ENCODE measurements around the gene IKZF3.

Gene IKZF3

DNA sequence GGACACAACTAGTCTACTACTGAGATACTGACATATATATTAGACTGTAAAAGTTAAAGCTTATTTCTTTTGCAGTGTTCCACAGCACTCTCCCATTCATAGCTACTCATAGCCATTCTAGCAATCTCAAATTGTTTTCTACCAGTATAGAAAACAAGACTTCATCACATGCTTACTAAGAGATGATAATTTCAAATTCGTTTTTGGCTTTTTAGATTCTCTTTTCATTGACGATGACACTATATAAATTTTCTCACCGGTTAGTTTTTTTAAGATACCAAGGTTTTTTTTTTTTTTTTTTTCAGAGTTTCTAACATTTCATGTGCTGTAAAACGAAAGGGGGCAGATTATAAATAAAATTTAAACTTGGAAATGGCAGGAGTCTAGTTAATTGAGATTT is 17.9 kb downstream of the IKZF3 start:
- H3K27ac Mint-ChIP-seq = peak overlapping the region; percentile 57 to 64

DNA sequence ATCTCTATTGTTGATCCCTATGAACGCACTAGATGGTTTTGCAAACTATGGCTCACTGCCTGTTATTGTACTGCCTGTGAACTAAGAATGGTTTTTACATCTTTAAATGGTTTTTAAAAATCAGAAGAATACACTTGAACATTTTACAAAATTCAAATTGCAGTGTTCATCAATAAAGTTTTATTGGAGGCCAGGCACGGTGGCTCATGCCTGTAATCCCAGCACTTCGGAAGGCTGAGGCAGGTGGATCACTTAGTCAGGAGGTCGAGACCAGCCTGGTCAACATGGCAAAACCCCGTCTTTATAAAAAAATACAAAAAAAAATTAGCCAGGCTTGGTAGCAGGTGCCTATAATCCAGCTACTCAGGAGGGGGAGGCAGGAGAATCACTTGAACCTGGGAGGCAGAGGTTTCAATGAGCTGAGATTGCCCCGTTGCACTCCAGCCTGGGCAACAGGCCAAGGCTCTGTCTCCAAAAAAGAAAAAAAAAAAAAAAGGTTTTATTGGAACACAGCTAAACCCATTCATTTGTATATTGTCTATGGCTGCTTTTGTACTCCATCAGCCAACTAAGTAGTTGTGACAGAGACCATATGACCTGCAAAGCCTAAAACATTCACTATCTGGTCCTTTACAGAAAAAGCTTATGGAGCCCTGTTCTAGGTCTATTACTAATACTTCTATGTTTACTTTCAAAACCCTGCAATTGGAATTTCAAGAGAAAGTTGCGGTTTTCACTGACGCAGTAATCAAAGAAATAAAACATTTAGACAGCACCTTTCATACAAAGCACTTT is 18.9 kb downstream of the IKZF3 start:
- H3K36me3 Mint-ChIP-seq (ENCODE audit: insufficient read depth) = peaks cover 25% of the 10 kb centered on the region
- no peak overlapping the region for H3K4me3 Mint-ChIP-seq
- H3K4me1 Mint-ChIP-seq (ENCODE audit: low read depth in 2 of 2) = peaks cover 50 to 75% of the 10 kb centered on the region in 2 donors
- no peaks in the 10 kb centered on the region for H3K27me3 Mint-ChIP-seq
- ATAC-seq (replicated peaks) = peak; percentile 35
- peak overlapping the region; percentile 10 to 64 for H3K27ac Mint-ChIP-seq
- H3K9me3 Mint-ChIP-seq = no peaks in the 10 kb centered on the region
- DNase-seq = no peak

More for the DNA sequence above, 17.9 kb downstream of the IKZF3 start:
- H3K27me3 Mint-ChIP-seq = no peaks in the 10 kb centered on the region
- peaks cover 22% of the 10 kb centered on the region for H3K36me3 Mint-ChIP-seq (ENCODE audit: insufficient read depth)
- no peaks in the 10 kb centered on the region for H3K9me3 Mint-ChIP-seq
- H3K4me1 Mint-ChIP-seq (ENCODE audit: low read depth in 2 of 2) = peaks cover 45 to 68% of the 10 kb centered on the region in 2 donors
- peak overlapping the region; percentile 19 to 42 for H3K4me3 Mint-ChIP-seq
- ATAC-seq (replicated peaks) (no peak), DNase-seq (no peak)

DNA sequence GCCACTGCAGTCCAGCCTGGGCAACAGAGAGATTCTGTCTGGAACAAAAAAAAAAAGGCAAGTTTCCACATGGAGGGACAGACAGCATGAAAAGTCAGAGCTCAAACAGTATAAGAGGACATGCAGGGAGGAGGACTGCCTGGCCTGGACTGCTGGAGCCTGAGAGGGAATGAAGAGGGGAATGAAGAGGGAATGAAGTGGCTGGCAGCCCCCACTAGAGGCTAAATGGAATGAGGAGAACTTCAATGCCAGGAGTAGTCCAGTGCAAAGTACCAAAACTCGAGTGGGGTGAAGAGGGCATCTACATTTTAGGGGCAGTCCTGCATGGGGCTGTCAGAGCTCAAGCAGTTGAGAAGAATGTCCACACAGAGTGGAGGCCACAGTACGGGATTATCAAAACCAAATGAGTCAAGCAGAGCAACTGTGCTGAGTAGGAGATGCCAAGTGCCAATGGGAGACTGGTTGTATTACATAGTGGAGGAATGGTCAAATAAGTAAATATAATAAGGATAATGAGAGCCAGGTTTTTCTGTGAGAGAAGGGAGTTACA is 22.9 kb downstream of the IKZF3 start:
- DNase-seq (no peak), ATAC-seq (replicated peaks) (no peak)
- Mint-ChIP-seq H3K27ac (peak overlapping the region in 1 of 2 donors; percentile 66), H3K4me1 (ENCODE audit: low read depth in 2 of 2) (peaks cover 35 to 65% of the 10 kb centered on the region in 2 donors), H3K4me3 (peak overlapping the region in 1 of 2 donors; percentile 29), H3K36me3 (ENCODE audit: insufficient read depth) (peaks cover 25% of the 10 kb centered on the region), H3K27me3 (no peaks in the 10 kb centered on the region), H3K9me3 (peaks cover 0 to 3% of the 10 kb centered on the region in 2 donors)

DNA sequence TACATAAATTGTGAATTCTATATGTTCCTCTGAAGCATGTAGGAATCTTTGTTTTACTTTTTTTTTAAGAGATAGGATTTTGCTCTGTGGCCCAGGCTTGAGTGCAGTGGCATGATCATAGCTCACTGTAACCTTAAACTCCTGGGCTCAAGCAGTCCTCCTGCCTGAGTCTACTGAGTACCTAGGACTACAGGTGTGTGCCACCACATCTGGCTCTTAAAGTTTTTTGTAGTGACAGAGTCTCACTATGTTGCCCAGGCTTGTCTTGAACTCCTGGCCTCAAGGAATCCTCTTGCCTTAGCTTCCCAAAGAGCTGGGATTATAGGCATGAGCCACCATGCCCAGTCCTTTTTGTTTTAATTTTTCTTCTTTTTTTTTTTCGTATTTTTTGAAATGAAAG is 25.3 kb downstream of the IKZF3 start:
- Mint-ChIP-seq H3K4me1 (ENCODE audit: low read depth in 2 of 2) (peaks cover 38 to 66% of the 10 kb centered on the region in 2 donors), H3K36me3 (ENCODE audit: insufficient read depth) (peaks cover 22% of the 10 kb centered on the region), H3K27ac (peak overlapping the region; percentile 74 to 82), H3K9me3 (peaks cover 0 to 3% of the 10 kb centered on the region in 2 donors), H3K27me3 (no peaks in the 10 kb centered on the region), H3K4me3 (no peak overlapping the region)
- ATAC-seq (replicated peaks) (no peak), DNase-seq (no peak)

DNA sequence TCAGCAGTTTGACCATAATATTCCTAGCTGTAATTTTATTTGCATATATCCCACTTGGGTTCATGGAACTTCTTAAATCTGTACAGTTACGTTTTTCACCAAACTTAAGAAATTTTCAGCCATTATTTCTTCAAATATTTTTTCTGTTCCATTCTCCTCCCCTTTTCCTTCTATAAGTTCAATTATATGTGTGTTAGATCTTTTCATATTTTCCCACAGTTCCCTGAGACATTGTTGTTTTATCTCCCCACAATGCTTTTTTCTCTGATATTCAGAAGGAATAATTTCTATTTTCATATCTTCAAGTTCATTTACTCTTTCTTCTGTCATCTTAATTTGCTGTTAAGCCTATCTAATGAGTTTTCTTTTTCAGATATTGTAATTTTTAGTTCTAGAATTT is 26.1 kb downstream of the IKZF3 start:
- Mint-ChIP-seq H3K36me3 (ENCODE audit: insufficient read depth) (peaks cover 24% of the 10 kb centered on the region), H3K4me3 (no peak overlapping the region), H3K27me3 (no peaks in the 10 kb centered on the region), H3K27ac (peak overlapping the region; percentile 74 to 82), H3K4me1 (ENCODE audit: low read depth in 2 of 2) (peaks cover 37 to 63% of the 10 kb centered on the region in 2 donors), H3K9me3 (peaks cover 0 to 3% of the 10 kb centered on the region in 2 donors)
- ATAC-seq (replicated peaks) (no peak), DNase-seq (no peak)

DNA sequence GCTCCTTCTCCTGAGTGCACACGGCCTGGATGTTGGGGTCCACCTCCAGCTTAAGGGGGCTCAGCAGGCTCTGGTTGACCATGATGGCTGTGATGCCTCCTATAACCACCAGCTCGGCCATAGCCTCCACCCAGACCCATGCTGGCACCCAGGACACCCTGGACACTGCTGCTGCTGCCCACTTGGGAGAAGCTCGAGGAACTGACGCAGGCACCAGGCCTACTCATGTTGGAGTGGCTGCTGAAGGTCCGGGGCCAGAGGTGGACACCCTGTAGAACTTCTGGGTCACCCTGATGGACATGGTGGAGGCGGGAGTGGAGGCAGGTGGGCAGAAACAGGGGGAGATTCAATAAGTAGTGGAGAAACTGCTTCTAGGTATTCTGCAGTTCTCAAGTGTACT is 28.0 kb downstream of the IKZF3 start:
- Mint-ChIP-seq H3K9me3 (peaks cover 0 to 3% of the 10 kb centered on the region in 2 donors), H3K4me1 (ENCODE audit: low read depth in 2 of 2) (peaks cover 28 to 59% of the 10 kb centered on the region in 2 donors), H3K27ac (no peak overlapping the region), H3K36me3 (ENCODE audit: insufficient read depth) (peaks cover 31% of the 10 kb centered on the region), H3K4me3 (no peak overlapping the region), H3K27me3 (no peaks in the 10 kb centered on the region)
- DNase-seq (no peak), ATAC-seq (replicated peaks) (no peak)

DNA sequence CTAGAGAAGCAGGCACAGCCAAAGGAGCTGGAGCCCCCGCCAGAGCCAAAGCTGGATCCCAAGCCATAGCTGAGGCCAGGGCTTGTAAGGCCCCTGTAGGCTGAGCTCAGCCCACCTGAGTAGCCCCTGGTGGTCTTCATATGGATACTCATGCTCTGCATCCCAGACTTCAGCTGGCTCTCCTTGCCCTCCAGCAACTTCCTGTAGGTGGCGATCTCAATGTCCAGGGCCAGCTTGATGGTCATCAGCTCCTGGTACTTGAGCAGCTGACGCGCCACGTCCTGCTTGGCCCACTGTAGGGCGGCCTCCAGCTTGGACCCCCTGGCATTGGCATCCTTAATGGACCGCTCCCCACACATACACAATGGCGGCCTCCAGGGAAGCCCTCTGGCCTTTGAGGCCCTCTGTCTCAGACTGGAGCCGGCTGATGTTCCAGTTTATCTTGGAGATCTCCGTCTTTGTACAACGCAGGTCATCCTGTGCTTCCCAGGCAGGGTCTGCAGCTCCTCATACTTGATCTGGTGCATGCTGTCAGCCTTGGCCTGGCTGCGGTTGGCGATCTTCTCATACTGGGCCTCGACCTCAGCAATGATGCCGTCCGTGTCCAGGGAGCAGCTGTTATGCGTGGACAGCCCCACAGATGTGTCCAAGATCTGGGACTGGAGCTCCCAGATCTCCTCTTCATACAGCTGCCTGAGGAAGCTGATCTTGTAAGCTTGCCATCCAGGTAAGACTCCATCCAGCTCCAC is 28.9 kb downstream of the IKZF3 start:
- Mint-ChIP-seq H3K4me3 (no peak overlapping the region), H3K9me3 (peaks cover 0 to 3% of the 10 kb centered on the region in 2 donors), H3K27me3 (no peaks in the 10 kb centered on the region), H3K27ac (peak overlapping the region; percentile 59 to 90), H3K36me3 (ENCODE audit: insufficient read depth) (peaks cover 33% of the 10 kb centered on the region), H3K4me1 (ENCODE audit: low read depth in 2 of 2) (peaks cover 22 to 55% of the 10 kb centered on the region in 2 donors)
- DNase-seq (no peak), ATAC-seq (replicated peaks) (no peak)

DNA sequence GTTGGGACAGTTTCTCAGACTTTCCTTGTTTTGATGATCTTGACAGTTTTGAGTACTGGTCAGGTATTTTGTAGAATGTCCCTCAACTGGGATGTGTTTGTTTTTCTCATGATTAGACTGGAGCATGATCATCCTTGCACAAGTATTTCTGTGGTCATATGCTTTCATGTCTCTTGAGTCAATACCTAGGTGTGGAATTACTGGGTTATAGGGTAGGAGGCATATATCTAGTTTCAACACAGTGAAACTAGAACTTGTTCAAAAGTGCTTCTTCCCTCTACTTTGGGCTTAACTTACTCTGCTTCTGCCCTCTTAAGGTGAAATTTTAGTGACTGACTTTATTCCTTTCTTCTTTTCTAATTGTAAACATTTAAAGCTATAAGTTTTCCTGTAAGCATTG is 30.1 kb downstream of the IKZF3 start:
- Mint-ChIP-seq H3K36me3 (ENCODE audit: insufficient read depth) (peaks cover 35% of the 10 kb centered on the region), H3K4me1 (ENCODE audit: low read depth in 2 of 2) (peaks cover 21 to 48% of the 10 kb centered on the region in 2 donors), H3K27ac (peak overlapping the region; percentile 59 to 90), H3K9me3 (peaks cover 0 to 3% of the 10 kb centered on the region in 2 donors), H3K4me3 (no peak overlapping the region), H3K27me3 (no peaks in the 10 kb centered on the region)
- ATAC-seq (replicated peaks) (no peak), DNase-seq (no peak)

DNA sequence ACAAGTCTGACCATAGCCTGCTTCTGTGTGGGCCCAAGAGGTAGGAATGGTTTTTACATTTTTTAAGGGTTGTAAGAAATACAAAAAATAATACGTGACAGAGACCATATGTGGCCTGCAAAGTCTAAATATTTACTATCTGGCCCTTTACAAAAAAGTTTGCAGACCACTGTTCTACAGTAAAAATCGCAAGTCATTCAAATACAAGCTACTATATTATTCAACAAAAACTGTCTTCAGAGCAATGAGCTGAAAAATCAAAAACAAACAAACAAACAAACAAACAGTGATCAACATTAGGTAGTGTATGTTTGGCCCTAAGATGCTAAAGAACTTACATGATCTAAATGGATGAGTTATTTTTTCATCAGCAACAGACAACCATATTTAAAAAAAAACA is 32.5 kb downstream of the IKZF3 start:
- Mint-ChIP-seq H3K27me3 (no peaks in the 10 kb centered on the region), H3K36me3 (ENCODE audit: insufficient read depth) (peaks cover 54% of the 10 kb centered on the region), H3K27ac (peak overlapping the region; percentile 49 to 79), H3K4me3 (no peak overlapping the region), H3K9me3 (no peaks in the 10 kb centered on the region), H3K4me1 (ENCODE audit: low read depth in 2 of 2) (peaks cover 25 to 48% of the 10 kb centered on the region in 2 donors)
- DNase-seq = no peak
- ATAC-seq (replicated peaks) = no peak

DNA sequence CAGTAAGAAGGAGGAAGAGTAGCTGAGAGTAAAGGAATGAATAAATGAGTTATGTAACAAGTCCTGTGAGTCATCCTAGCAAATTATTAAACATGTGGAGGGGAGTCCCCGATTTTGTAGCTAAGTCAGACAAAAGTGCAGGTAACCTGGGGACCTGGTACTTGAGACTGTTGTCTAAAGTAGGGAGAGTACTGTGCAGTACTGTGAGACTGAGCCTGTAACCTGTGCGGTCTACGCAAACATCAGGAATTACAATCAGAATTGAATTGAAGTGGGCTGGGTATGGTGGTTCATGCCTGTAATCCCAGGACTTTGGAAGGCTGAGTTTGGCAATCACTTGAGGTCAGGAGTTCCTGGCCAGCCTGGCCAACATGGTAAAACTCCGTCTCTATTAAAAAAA is 35.7 kb downstream of the IKZF3 start:
- Mint-ChIP-seq H3K36me3 (ENCODE audit: insufficient read depth) (peaks cover 80% of the 10 kb centered on the region), H3K27me3 (no peaks in the 10 kb centered on the region), H3K9me3 (peaks cover 2 to 8% of the 10 kb centered on the region in 2 donors), H3K4me3 (no peak overlapping the region), H3K4me1 (ENCODE audit: low read depth in 2 of 2) (peaks cover 11 to 30% of the 10 kb centered on the region in 2 donors), H3K27ac (peak overlapping the region in 1 of 2 donors; percentile 85)
- no peak for ATAC-seq (replicated peaks)
- DNase-seq = no peak

DNA sequence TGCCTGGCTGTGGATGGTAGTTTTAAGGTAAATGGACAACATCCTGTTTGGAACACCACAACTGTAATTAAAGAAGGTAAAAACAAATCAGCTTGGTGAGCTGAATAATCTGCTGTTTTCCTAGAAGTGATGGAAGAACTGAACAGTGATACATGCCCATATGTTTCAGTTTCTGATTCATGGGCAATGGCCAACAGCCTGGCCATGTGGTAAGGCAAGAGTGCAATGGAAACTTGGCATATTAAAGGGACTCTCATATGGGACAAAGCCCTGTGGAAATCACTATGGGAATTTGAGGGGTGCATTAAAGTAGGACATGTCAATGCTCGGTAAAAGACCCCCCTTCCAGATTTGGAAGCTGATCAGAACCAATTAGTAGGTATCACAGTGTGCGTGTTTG is 37.8 kb downstream of the IKZF3 start:
- Mint-ChIP-seq H3K4me3 (no peak overlapping the region), H3K4me1 (ENCODE audit: low read depth in 2 of 2) (peaks cover 19 to 32% of the 10 kb centered on the region in 2 donors), H3K9me3 (peaks cover 2 to 18% of the 10 kb centered on the region in 2 donors), H3K36me3 (ENCODE audit: insufficient read depth) (peaks cover 90% of the 10 kb centered on the region), H3K27ac (peak overlapping the region in 1 of 2 donors; percentile 8), H3K27me3 (no peaks in the 10 kb centered on the region)
- no peak for DNase-seq
- no peak for ATAC-seq (replicated peaks)

DNA sequence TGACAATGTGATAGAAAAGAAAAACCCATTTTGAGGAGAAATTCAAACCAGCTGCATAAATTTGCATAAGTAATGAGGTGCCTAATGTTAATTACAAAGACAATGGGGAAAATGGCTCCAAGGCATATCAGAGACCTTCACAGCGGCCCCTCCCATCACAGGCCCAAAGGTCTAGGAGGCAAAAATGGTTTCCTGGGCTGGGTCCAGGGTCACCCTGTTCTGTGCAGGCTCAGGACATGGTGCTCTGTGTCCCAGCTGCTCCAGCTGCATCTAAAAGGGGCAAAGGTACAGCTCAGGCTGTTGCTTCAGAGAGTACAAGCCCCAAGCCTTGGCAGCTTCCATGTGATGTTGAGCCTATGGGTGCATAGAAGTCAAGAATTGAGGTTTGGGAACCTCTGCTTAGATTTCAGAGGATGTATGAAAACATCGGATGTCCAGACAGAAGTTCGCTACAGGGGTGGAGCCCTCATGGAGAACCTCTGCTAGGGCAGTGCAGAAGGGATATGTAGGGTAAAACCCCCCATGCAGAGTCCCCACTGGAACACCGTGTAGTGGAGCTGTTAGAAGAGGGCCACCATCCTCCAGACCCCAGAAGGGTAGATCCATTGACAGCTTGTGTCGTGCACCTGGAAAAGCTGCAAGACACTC is 40.6 kb downstream of the IKZF3 start:
- Mint-ChIP-seq H3K36me3 (ENCODE audit: insufficient read depth) (peaks cover 81% of the 10 kb centered on the region), H3K4me3 (no peak overlapping the region), H3K9me3 (peaks cover 2 to 18% of the 10 kb centered on the region in 2 donors), H3K27me3 (no peaks in the 10 kb centered on the region), H3K4me1 (ENCODE audit: low read depth in 2 of 2) (peaks cover 37 to 51% of the 10 kb centered on the region in 2 donors), H3K27ac (peak overlapping the region in 1 of 2 donors; percentile 95)
- ATAC-seq (replicated peaks) = no peak
- DNase-seq = no peak

DNA sequence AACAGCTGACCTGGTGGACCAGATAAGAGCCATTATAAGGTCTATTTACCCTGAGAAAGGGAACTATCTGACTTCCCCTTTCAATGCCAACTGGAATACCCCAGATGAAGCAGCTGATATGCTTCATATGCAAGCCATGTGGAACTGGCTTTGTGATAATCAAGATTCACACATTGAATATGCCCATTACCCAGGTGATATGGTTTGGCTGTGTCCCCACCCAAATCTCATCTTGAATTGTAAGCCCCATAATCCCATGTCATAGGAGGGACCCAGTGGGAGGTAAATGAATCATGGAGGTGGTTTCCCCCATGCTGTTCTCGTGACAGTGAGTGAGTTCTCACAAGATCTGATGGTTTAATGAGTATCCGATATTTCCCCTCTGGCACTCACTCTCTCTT is 42.1 kb downstream of the IKZF3 start:
- DNase-seq = no peak
- Mint-ChIP-seq H3K4me3 (no peak overlapping the region), H3K27ac (peak overlapping the region; percentile 95 to 97), H3K36me3 (ENCODE audit: insufficient read depth) (peaks cover 72% of the 10 kb centered on the region), H3K9me3 (peaks cover 2 to 18% of the 10 kb centered on the region in 2 donors), H3K4me1 (ENCODE audit: low read depth in 2 of 2) (peaks cover 34 to 49% of the 10 kb centered on the region in 2 donors), H3K27me3 (no peaks in the 10 kb centered on the region)
- no peak for ATAC-seq (replicated peaks)
